SIG-M5 (cell line): ENCODE measurements around the gene PORCN.

ENCODE experiments used
- DNase-seq: peaks from one replicate; lab custom pipeline; 2025; lab: John Stamatoyannopoulos, UW

PORCN gene

GRCh38 chrX:48476919-48477318 is 31.9 kb upstream of the PORCN start:
- no peak for DNase-seq

- DNase-seq = no peak
Observed at GRCh38 chrX:48477960-48478755, 30.6 kb upstream of the PORCN start.

DNA sequence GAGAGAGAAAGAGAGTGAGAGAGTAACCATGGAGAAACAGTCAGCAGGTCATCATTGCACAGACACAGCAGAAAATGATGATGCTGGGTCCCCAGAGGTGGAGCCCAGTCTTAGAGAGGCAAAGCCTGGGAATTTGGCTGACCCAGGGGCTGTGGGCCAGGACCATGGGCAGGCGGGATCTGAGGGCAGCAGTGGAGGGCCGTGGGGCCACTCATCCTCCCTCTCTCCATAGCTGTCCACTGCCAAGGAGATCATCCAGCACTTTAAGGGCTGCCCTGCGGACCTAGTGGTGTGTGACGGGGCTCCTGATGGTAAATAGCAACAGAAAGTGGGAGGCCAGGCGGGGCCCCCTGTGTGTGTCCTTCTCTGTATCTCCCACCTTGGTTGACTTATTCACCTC is 30.0 kb upstream of the PORCN start:
- no peak for DNase-seq

DNA sequence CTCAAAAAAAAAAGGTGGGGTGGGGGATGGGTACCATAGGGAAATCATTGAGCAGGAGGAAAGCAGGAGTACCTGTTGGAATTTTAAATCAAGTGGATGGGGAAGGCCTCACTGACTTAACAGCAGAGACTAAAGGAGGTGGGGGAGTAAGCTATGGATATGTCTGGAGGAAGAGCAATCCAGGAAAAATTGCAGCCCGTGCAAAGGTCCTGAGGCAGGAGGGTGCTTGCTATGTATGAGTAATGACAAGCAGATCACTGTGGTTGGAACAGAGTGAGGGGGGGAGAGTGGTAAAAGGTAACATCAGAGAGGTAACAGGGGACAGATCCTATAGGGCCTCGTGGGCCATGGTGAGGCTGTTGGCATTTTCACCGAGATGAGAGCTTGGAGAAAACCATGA is 28.6 kb upstream of the PORCN start:
- no peak for DNase-seq

DNA sequence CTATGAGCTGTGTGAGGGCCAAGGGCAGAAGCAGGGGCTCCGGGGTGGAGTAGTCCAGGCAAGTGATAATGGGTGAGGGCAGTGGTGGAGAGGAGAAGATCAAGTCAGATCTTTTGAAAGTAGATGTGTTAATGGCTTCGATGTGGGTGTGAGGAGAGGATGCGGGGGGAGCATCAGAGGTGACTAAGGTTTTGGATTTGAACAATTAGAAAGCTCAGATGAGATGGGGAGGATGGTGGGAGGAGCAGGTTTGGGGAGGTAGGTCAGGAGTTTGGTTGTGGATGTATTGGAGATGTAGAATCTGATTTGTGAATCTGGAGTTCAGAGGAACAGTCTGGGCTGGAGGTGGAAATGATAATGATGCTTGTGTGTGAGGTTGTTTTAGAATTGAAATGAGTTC is 28.2 kb upstream of the PORCN start:
- no peak for DNase-seq

DNA sequence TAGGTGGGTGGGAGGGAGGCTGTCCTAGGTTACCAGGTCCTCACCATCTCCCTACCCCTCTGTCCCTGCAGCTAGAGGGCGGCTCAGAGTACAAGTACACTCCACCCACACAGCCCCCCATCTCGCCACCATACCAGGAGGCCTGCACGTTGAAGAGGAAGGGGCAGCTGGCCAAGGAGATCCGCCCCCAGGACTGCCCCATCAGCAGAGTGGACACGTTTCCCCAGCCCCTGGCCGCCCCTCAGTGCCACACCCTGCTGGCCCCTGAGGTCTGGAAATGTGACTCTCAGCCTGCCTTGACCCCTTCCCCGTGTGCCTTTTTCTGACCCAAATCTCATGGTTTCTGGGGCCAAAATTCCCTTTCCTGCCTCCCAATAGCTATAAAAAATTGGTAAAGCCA is 26.3 kb upstream of the PORCN start:
- no peak for DNase-seq

DNA sequence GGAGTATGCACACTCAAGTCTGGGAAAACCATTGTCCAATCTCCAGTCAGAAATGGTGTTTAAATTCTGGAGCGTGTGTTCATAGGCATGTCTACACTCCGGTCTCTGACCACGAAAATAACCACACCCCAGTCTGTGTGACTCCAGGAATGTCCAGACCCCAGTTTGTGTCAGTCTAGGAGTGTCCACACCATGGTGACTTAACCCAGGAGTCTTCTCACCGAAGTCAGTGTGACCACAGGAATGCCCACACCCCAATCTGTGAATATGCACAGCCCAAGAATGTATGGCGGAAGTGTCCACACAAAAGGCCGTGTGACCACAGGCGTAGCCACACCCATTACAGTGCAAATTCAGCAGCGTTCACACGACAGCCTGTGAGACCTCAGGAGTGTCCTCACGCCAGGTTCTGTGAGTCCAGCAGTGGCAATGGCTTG is 21.4 kb upstream of the PORCN start:
- no peak for DNase-seq

DNA sequence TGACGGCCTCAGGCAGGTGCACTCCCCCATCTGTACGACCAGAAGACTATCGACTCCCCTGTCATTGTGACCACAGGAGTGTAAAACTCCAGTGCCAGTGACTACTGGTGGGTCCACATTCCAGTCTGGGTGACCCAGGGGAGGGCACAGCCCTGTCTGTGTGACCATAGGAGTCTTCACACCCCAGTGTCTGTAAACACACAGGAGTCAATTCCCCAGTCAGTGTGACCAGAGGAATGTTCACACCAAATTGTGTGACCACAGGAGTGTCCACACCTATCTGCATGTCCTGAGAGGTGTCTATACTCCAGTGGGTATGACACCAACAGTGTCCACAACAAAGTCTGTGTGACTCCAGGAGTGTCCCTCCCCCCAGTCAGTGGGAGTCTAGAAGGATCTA is 20.8 kb upstream of the PORCN start:
- DNase-seq = no peak

DNA sequence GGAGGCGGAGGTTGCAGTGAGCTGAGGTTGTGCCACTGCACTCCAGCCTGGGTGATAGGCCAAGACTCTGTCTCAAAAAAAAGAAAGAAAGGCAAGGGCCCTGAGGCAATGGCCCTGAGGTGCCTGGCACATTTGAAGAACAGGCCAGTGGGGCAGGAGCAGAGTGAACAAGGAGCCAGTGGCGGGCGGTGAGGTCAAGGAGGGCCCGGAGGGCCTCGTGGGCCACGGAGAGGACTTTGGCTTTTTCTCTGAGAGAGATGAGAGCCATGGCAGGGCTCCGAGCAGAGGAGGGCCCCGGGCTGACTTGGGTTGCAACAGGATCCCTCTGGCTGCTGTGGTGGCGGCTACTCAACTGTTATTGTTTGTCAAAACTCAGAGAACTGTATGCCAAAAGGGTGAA is 19.5 kb upstream of the PORCN start:
- DNase-seq = no peak

DNA sequence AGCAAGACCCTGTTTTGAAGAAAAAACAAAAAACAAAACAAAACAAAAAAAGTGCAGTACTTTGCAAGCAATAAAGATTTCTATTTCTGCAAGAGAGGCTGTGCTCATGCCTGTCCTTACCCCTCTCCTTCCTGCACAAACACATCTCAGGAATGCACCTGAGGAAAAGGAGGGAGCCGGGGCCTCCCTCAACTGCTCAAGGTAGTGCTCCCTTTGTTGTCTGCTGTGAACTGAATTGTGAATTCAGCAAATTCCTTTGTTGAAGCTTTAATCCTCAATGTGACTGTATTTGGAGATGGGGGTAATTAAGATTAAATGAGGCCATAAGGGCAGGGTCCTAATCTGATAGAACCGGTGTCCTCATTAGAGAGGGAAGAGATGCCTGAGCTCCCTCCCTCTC is 18.9 kb upstream of the PORCN start:
- no peak for DNase-seq

DNA sequence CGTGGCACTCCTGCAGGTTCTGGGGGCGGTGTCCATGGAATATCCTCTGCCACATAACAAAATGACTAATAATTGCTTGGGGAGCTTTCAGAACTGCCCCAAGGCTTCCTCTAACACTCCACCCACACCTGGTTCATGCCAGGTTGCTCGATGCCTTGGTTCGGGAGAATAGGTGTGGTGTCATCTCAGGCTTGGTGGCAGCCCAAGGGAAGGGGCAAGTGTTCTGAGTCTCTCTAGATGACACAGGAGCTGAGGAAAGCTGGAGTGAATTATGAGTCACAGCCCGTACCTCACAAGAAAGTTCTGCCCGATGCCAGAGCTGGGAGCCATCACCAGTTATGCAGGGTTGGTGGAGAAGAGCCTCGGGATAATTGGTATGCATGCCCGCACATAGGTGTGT is 18.1 kb upstream of the PORCN start:
- no peak for DNase-seq

- DNase-seq = no peak
Observed at GRCh38 chrX:48491809-48492208, 17.0 kb upstream of the PORCN start.

DNA sequence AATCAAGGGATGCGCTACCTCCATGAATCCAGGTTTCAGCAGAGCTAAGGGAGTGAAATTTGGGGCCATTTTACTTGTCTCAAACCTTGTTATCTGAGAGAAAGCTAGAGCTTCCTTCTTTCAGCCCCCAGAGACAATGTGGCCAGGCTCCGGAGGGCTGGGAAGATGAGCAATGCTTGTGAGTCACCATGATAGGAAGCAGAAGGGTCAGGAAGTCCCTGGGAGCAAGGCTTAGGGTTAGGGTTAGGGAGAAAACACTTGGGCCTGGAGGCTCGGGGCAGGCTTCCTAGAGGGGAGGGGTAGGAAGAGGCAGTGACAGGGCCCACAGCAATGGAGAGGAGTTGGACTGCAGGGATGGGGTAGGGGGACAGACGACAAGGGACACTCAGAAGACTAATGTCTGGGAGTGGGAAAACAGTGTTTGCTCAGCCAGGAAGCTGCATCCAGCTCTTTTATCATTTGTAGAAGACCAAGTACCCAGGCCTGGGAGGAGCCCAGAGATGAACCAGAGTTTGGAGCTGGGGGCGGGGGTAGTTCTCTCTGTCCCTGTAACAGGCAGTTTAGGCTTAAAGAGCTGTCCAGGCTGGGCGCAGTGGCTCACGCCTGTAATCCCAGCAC is 16.4 kb upstream of the PORCN start:
- DNase-seq = no peak

DNA sequence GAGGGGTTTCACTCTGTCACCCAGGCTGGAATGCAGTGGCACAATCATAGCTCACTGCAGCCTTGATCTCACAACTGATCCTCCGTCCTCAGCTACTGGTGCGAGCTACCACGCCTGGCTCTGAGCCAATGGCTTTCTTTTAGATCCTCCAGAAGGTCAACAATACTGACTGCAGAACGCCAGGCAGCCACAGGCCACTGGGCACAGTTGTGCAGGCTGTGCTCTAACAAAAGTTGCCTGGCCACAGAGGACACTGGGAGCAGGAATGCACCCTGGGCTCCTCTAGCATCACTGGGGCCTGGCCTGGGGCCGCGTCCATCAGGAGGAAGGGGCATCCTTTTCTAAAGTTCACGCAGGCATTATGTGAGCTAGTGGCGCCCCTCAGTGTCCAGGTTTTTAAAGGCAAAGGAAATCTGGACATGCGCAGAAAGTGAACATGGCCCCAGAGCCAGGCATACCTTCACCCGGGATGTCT is 14.9 kb upstream of the PORCN start:
- no peak for DNase-seq

DNA sequence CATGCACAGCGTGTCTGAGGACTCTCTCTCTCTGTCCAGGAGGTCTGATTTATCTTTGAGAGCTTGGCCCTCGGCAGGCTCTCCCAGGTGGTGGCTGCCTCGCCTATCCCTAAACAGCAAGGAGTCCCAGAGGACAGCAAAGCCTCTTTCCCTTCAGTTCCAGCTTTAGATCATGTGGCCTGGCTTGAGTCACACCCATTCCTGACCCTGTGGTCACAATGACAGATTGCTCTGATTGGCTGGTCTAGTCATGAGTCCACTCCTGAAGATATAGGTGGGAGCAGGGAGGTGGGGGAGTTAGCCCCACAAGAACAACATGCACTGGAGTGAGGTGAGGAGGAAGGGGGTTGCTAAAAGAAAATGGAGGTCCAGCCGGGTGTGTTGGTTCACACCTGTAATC is 12.1 kb upstream of the PORCN start:
- no peak for DNase-seq

DNA sequence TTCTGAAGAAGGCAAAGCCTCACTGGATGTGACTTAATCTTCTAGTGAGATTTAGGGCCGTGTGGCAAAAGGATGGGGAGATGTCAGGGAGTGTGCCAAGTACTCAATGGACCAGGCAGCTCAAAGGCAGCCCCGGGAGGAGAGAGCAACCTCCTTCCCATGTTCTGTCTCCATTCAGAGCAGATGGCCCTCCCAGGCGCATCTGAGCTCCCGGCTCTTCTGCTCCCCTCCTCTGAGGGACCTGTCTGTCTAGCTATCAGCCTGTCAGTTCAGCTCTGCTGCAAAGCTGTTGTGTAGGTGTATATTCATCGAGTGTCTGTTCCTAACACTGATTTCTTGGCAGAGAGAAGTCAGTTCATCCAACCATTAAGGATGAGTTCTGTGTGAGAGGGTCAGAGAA is 10.9 kb upstream of the PORCN start:
- DNase-seq = no peak

- DNase-seq = no peak
Observed at GRCh38 chrX:48498374-48498809, 10.4 kb upstream of the PORCN start.

GRCh38 chrX:48504261-48504660 is 4.5 kb upstream of the PORCN start:
- no peak for DNase-seq

- no peak for DNase-seq
Observed at GRCh38 chrX:48505481-48505880, 3.3 kb upstream of the PORCN start.

DNA sequence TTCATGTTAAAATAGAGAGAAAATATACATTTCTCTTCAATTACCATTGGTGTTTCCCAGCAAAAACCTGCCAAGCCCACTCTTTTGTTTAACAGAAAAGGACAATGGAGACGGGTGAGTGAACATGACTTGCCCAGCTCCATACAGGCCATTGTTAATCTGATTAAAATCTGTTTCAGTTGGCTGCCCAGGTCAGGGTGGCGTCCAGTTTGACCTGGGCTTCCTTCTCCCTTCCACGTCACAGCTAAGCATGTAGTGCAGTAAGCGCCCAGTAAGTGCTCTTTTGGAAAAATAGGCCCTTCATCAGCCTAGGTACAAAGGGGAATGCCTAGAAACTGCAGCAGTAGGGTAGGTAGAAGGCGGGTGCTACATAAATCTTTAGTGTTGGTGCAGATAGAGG is 1.5 kb upstream of the PORCN start:
- DNase-seq = no peak

GRCh38 chrX:48509245-48509590 is 426 bp downstream of the PORCN start:
- DNase-seq = no peak

- no peak for DNase-seq
Observed at GRCh38 chrX:48509619-48510018, 827 bp downstream of the PORCN start.

- no peak for DNase-seq
Observed at GRCh38 chrX:48511560-48511959, 2.8 kb downstream of the PORCN start.

GRCh38 chrX:48512371-48512935 is 3.7 kb downstream of the PORCN start:
- DNase-seq = no peak
